HTERT RPE-1 (cell line): ENCODE data around the gene GHR.

Experiments
- in situ Hi-C: fragments of 300-500 bp; cut with MboI; formaldehyde crosslinking; loops from 4 replicates; pipeline ENCODE4 v1.14.3; 2020; ENCODE audit warnings: low sequenced_read_pairs

Gene GHR

GRCh38 chr5:42461507-42461906 is 38.3 kb downstream of the GHR start:
- in situ Hi-C loops, result no loop called here

- in situ Hi-C loops, result no loop called here
Observed at GRCh38 chr5:42462083-42462482, 38.8 kb downstream of the GHR start.

GRCh38 chr5:42467572-42467971 is 44.3 kb downstream of the GHR start:
- in situ Hi-C loops, result no loop called here

- in situ Hi-C loops, result no loop called here
Observed at GRCh38 chr5:42467981-42468524, 44.8 kb downstream of the GHR start.

- in situ Hi-C loops, result no loop called here
Observed at GRCh38 chr5:42483472-42484154, 60.4 kb downstream of the GHR start.

GRCh38 chr5:42487077-42487476 is 63.8 kb downstream of the GHR start:
- in situ Hi-C loops, result no loop called here

GRCh38 chr5:42487821-42488220 is 64.6 kb downstream of the GHR start:
- in situ Hi-C loops, result no loop called here

GRCh38 chr5:42490831-42491230 is 67.6 kb downstream of the GHR start:
- in situ Hi-C loops, result no loop called here

GRCh38 chr5:42491699-42492098 is 68.5 kb downstream of the GHR start:
- in situ Hi-C loops, result no loop called here

GRCh38 chr5:42492974-42493373 is 69.7 kb downstream of the GHR start:
- in situ Hi-C loops, result no loop called here

- in situ Hi-C loops, result no loop called here
Observed at GRCh38 chr5:42494414-42494813, 71.2 kb downstream of the GHR start.

GRCh38 chr5:42495914-42496313 is 72.7 kb downstream of the GHR start:
- in situ Hi-C loops, result no loop called here

GRCh38 chr5:42496397-42497156 is 73.3 kb downstream of the GHR start:
- in situ Hi-C loops, result no loop called here

- in situ Hi-C loops, result no loop called here
Observed at GRCh38 chr5:42498000-42498399, 74.8 kb downstream of the GHR start.

- in situ Hi-C loops, result no loop called here
Observed at GRCh38 chr5:42499016-42499415, 75.8 kb downstream of the GHR start.

GRCh38 chr5:42500003-42500599 is 76.9 kb downstream of the GHR start:
- in situ Hi-C loops, result no loop called here

- in situ Hi-C loops, result no loop called here
Observed at GRCh38 chr5:42502613-42503470, 79.6 kb downstream of the GHR start.

- in situ Hi-C loops, result no loop called here
Observed at GRCh38 chr5:42506662-42507061, 83.4 kb downstream of the GHR start.

- in situ Hi-C loops, result no loop called here
Observed at GRCh38 chr5:42507451-42508097, 84.3 kb downstream of the GHR start.

- in situ Hi-C loops, result no loop called here
Observed at GRCh38 chr5:42513246-42513645, 90.0 kb downstream of the GHR start.
